Panc1 (cell line): ENCODE measurements around the gene PRUNE2. TPM values are rescaled to one million over a fixed set of nuclear protein-coding genes. Genes with fewer than 3 reads are reported as not detected.

Source experiments
- ATAC-seq: fragments of 200-7000 bp; cut with Tn5 transposase; 2 replicates; pipeline ENCODE4 v1.9.1; 2020; ENCODE audit warnings: mild to moderate bottlenecking, moderate library complexity
- BruUV-seq: library from RNA; stranded (reverse); fragments of 400-500 nt; replicated peaks from 2 replicates; lab custom pipeline; 2021; lab: Mats Ljungman, UMichigan
- CTCF ChIA-PET: fragments of 300-600 bp; sonication (Branson Sonifier 250); formaldehyde crosslinking; loops from one replicate; lab custom pipeline; 2022; ENCODE audit warnings: antibody characterized with exemption; lab: Charles Lee
- POLR2A ChIA-PET: fragments of 300-600 bp; sonication (Branson Sonifier 250); formaldehyde crosslinking; loops from one replicate; lab custom pipeline; 2022; ENCODE audit warnings: antibody characterized with exemption; lab: Charles Lee
- DNase-seq: peaks from one replicate; pipeline ENCODE4 v3.0.0-alpha.2; 2010; ENCODE audit warnings: low read depth, low spot score
- H3K27ac ChIP-seq: 2 replicates; pipeline ENCODE4 v1.5.1; 2011; ENCODE audit warnings: mild to moderate bottlenecking, low read length, inconsistent platforms
- H3K27me3 ChIP-seq: fragments of 200-500 bp; sonication (Bioruptor generic); 2 replicates; pipeline ENCODE4 v1.6.0; 2014; ENCODE audit warnings: low read length, inconsistent platforms; ENCODE audit not compliant: control insufficient read depth, insufficient read depth
- H3K36me3 ChIP-seq: fragments of 200-500 bp; sonication (Bioruptor generic); 2 replicates; pipeline ENCODE4 v1.5.1; 2014; ENCODE audit warnings: inconsistent platforms, mild to moderate bottlenecking, low read length, moderate library complexity; ENCODE audit not compliant: control insufficient read depth, insufficient read depth
- H3K4me1 ChIP-seq: 2 replicates; pipeline ENCODE4 v1.5.1; 2011; ENCODE audit warnings: inconsistent platforms, mild to moderate bottlenecking, low read length, moderate library complexity; ENCODE audit not compliant: control insufficient read depth, insufficient read depth
- H3K4me3 ChIP-seq, 2 experiments: 2 replicates each; pipeline ENCODE4 v1.5.1; 2011 to 2012; ENCODE audit warnings: low read depth in 2 of 2, low read length in 2 of 2, mild to moderate bottlenecking in 2 of 2, inconsistent platforms in 1 of 2, moderate library complexity in 1 of 2
- H3K9me3 ChIP-seq: fragments of 200-500 bp; sonication (Bioruptor generic); 2 replicates; pipeline ENCODE4 v1.5.1; 2014; ENCODE audit warnings: low read depth, mild to moderate bottlenecking, inconsistent platforms, low read length, moderate library complexity; ENCODE audit not compliant: control insufficient read depth, insufficient read depth
- POLR2AphosphoS5 ChIP-seq: IDR thresholded peaks from 2 replicates; pipeline ENCODE4 v1.6.1; 2012; ENCODE audit warnings: mild to moderate bottlenecking, low read depth, low read length, moderate library complexity
- SIN3A ChIP-seq: IDR thresholded peaks from 2 replicates; pipeline ENCODE4 v1.6.1; 2012; ENCODE audit warnings: low read depth, mild to moderate bottlenecking, low read length, moderate library complexity, borderline replicate concordance; ENCODE audit not compliant: insufficient read depth
- TCF7L2 ChIP-seq: IDR thresholded peaks from 2 replicates; pipeline ENCODE4 v1.6.1; 2011; ENCODE audit warnings: mild to moderate bottlenecking, low read depth, low read length, inconsistent platforms
- in situ Hi-C: cut with HindIII; loops from 2 replicates; pipeline ENCODE4 v1.10.0; 2016; ENCODE audit warnings: low sequenced_read_pairs, low pct_unique_long_range_greater_than_20kb
- intact Hi-C: fragments of 100-400 bp; cut with micrococcal nuclease; formaldehyde crosslinking; loops from one replicate; pipeline ENCODE4 v1.10.0; 2022; ENCODE audit not compliant: unreplicated experiment
- total RNA-seq: library from RNA; stranded (reverse); gene quantifications from one replicate; pipeline ENCODE4 v1.2.1, GENCODE V29; 2021; ENCODE audit not compliant: unreplicated experiment
- TF ChIP-seq, protein P1 (sequence below): fragments of 450-650 bp; IDR thresholded peaks from 2 replicates; pipeline ENCODE4 v1.5.1; 2017; ENCODE audit warnings: mild to moderate bottlenecking
- TF ChIP-seq, protein P2 (sequence below), 2 experiments: IDR thresholded peaks; 2 replicates each; pipeline ENCODE4 v1.6.1; 2011 to 2012; ENCODE audit warnings: low read depth in 2 of 2, control low read depth in 1 of 2, low read length in 1 of 2, mild to moderate bottlenecking in 1 of 2, moderate library complexity in 1 of 2; ENCODE audit not compliant: insufficient read depth in 1 of 2

PRUNE2 gene
- total RNA-seq, 1 experiment from 2014 or later, result 0.18 TPM

DNA sequence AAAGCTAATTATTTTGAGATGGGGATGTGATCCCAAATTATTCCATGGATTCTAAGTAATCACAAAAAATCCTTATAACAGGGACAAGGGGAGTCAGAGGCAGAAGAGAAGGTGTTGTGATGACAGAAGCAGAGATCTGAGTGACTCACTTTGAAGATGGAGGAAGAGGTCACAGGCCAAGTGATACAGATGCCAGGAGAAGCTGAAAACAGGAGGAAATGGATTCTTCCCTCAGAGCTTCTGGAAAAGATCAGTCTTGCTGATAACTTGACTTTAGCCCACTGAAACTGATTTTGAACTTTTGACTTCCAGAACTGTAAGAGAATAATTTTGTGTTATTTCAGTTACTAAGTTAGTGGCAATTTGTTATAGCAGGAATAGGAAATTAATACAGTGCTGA, 341.6 kb downstream of the PRUNE2 start:
- Histone ChIP-seq H3K9me3 (no peaks in the 10 kb centered on the region), H3K27me3 (no peaks in the 10 kb centered on the region), H3K4me3 (no peak overlapping the region), H3K4me1 (no peaks in the 10 kb centered on the region), H3K36me3 (no peaks in the 10 kb centered on the region), H3K27ac (no peak overlapping the region)
- DNase-seq, result no peak
- ChIA-PET CTCF (no interaction called here), POLR2A (no interaction called here)
- intact Hi-C loops, result no loop called here
- no TSS peak for BruUV-seq
- in situ Hi-C loops, result no loop called here
- TF ChIP-seq, protein P1, sequence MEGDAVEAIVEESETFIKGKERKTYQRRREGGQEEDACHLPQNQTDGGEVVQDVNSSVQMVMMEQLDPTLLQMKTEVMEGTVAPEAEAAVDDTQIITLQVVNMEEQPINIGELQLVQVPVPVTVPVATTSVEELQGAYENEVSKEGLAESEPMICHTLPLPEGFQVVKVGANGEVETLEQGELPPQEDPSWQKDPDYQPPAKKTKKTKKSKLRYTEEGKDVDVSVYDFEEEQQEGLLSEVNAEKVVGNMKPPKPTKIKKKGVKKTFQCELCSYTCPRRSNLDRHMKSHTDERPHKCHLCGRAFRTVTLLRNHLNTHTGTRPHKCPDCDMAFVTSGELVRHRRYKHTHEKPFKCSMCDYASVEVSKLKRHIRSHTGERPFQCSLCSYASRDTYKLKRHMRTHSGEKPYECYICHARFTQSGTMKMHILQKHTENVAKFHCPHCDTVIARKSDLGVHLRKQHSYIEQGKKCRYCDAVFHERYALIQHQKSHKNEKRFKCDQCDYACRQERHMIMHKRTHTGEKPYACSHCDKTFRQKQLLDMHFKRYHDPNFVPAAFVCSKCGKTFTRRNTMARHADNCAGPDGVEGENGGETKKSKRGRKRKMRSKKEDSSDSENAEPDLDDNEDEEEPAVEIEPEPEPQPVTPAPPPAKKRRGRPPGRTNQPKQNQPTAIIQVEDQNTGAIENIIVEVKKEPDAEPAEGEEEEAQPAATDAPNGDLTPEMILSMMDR, result no peak
- TF ChIP-seq TCF7L2 (no peak), SIN3A (no peak), POLR2AphosphoS5 (no peak)
- TF ChIP-seq, protein P2, sequence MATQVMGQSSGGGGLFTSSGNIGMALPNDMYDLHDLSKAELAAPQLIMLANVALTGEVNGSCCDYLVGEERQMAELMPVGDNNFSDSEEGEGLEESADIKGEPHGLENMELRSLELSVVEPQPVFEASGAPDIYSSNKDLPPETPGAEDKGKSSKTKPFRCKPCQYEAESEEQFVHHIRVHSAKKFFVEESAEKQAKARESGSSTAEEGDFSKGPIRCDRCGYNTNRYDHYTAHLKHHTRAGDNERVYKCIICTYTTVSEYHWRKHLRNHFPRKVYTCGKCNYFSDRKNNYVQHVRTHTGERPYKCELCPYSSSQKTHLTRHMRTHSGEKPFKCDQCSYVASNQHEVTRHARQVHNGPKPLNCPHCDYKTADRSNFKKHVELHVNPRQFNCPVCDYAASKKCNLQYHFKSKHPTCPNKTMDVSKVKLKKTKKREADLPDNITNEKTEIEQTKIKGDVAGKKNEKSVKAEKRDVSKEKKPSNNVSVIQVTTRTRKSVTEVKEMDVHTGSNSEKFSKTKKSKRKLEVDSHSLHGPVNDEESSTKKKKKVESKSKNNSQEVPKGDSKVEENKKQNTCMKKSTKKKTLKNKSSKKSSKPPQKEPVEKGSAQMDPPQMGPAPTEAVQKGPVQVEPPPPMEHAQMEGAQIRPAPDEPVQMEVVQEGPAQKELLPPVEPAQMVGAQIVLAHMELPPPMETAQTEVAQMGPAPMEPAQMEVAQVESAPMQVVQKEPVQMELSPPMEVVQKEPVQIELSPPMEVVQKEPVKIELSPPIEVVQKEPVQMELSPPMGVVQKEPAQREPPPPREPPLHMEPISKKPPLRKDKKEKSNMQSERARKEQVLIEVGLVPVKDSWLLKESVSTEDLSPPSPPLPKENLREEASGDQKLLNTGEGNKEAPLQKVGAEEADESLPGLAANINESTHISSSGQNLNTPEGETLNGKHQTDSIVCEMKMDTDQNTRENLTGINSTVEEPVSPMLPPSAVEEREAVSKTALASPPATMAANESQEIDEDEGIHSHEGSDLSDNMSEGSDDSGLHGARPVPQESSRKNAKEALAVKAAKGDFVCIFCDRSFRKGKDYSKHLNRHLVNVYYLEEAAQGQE (IDR thresholded peaks at IDR 0.05; ENCODE audit: insufficient read depth in 1 of 2, low read depth in 2 of 2, low read length in 1 of 2), result no peak
- ATAC-seq, result no peak

DNA sequence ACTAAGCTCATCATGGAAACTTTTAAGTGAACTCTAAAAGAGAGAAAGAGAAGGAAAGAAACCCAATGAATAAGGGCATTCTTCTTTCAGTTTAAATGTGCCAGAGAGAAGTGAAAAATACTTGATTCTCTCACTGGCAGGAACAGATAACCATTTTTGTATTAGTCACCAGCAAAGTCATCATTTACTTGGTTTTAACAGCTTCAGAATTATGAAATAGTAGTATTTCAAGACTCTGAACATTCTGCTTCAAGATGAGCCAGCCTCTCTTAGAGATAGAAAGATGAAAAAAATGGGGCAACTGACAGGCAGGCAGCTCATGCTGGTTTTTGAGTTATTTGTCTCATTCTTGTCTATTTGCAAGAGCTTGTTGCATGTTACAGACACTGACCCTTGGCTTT, 343.4 kb downstream of the PRUNE2 start:
- ATAC-seq, result no peak
- Histone ChIP-seq H3K27me3 (no peaks in the 10 kb centered on the region), H3K4me1 (no peaks in the 10 kb centered on the region), H3K4me3 (no peak overlapping the region), H3K9me3 (no peaks in the 10 kb centered on the region), H3K36me3 (no peaks in the 10 kb centered on the region), H3K27ac (no peak overlapping the region)
- in situ Hi-C loops, result no loop called here
- no peak for TF ChIP-seq TCF7L2
- TF ChIP-seq, protein P1, result no peak
- no peak for TF ChIP-seq SIN3A
- no peak for TF ChIP-seq POLR2AphosphoS5
- TF ChIP-seq, protein P2 (IDR thresholded peaks at IDR 0.05; ENCODE audit: insufficient read depth in 1 of 2, low read depth in 2 of 2, low read length in 1 of 2), result no peak
- intact Hi-C loops, result no loop called here
- no TSS peak for BruUV-seq
- CTCF ChIA-PET, result no interaction called here
- POLR2A ChIA-PET, result no interaction called here
- no peak for DNase-seq
